T47D (cell line): ENCODE data around the gene RBMS3.

Experiments
- DNase-seq, 2 experiments: peaks; one replicate each; pipeline versions ENCODE4 v3.0.0 to v3.0.0-alpha.2; 2011 to 2012; ENCODE audit warnings: low read depth in 1 of 2, low spot score in 1 of 2
- JUND ChIP-seq: IDR thresholded peaks from 2 replicates; pipeline ENCODE4 v1.6.1; 2012; ENCODE audit warnings: low read depth
- in situ Hi-C: cut with HindIII; loops from 2 replicates; pipeline ENCODE4 v1.10.0; 2016; ENCODE audit warnings: low sequenced_read_pairs, low pct_unique_long_range_greater_than_20kb

RBMS3 gene

DNA sequence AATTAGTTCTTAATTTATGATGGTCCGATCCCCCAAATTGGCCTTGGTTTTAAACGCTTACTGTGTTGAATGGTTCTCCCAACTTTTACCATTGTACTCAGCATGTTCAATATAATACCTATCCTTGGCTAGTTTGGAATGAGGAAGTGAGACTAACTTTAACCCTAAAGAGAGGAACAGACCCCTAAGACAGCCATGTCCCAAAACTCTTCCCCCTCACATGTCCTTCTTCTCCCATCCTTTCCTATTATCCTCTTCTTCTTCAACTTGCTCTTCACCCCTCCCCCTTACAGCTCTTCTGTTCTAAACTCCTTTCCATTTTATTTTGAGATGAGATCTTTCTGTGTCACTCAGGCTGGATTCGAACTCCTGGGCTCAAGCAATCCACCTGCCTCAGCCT, 116.5 kb downstream of the RBMS3 start:
- in situ Hi-C loops = no loop called here
- no peak for TF ChIP-seq JUND
- no peak for DNase-seq

GRCh38 chr3:29398787-29399186, 117.9 kb downstream of the RBMS3 start:
- TF ChIP-seq JUND = no peak
- in situ Hi-C loops = no loop called here
- no peak for DNase-seq

- DNase-seq = no peak
- in situ Hi-C loops = no loop called here
- TF ChIP-seq JUND = no peak
Observed at GRCh38 chr3:29406291-29406832, 125.5 kb downstream of the RBMS3 start.

- no peak for TF ChIP-seq JUND
- DNase-seq = no peak
- in situ Hi-C loops = no loop called here
Observed at GRCh38 chr3:29408676-29409075, 127.8 kb downstream of the RBMS3 start.

GRCh38 chr3:29409409-29409808, 128.5 kb downstream of the RBMS3 start:
- no peak for TF ChIP-seq JUND
- DNase-seq = no peak
- in situ Hi-C loops = no loop called here

DNA sequence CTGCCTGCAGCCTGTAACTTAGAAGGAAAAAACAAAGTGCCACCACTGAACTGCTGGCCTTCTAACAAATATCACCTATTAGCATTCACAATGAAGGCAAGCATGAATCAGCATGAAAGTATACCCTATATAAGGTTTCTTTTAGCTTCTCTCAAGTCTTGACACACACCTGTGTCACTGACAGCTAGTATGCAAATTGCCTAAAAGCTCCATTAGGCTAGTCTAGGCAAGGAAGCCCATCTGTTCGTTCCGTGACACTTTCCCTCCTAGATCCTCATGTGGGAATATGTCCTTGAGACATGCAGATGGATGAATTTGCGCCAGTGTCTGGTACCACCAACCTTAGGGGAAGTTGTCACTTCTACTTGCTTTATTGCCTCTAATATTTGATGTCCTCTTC, 129.3 kb downstream of the RBMS3 start:
- in situ Hi-C loops = no loop called here
- no peak for DNase-seq

DNA sequence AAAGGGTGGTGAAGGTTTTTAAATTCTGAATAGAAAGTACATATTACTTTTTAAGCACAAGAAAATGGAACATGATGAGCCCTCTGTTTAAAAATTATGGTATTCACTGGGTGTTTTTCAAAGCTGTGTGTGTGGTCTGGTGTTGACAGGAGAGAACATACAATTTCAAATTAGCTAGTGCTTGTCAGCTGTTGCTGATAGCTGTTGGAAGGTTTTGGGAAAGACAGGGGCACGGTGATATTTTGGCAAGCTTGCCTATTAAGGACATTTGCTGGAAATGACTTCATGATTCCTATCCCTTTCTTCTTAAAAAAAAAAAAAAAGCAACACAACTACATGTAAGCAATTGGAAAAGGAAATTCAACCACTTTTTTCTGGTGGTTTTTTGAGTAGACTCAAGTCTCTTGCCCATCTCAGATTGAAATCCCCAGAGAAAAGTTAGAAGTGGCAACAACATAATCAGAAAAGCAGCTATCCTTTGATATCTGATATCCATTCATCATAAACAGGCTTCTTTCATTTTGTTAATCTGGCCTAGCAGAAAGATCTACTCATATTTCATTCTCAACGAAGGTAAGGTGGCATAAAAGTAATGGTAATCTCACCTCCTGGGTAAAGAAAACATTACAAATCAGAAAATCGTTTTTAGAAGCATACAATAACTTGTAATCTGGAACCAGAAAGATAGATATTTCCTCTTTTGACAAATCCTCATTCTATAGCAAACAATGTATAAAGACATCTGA, 130.0 kb downstream of the RBMS3 start:
- TF ChIP-seq JUND = no peak
- in situ Hi-C loops = no loop called here

More for the DNA sequence above, 129.3 kb downstream of the RBMS3 start:
- no peak for TF ChIP-seq JUND

GRCh38 chr3:29412110-29412509, 131.2 kb downstream of the RBMS3 start:
- DNase-seq = no peak
- no peak for TF ChIP-seq JUND
- in situ Hi-C loops = no loop called here

More for the DNA sequence above, 130.0 kb downstream of the RBMS3 start:
- no peak for DNase-seq

GRCh38 chr3:29414468-29415224, 133.8 kb downstream of the RBMS3 start:
- DNase-seq = no peak
- in situ Hi-C loops = no loop called here
- TF ChIP-seq JUND = no peak

GRCh38 chr3:29415482-29416223, 134.8 kb downstream of the RBMS3 start:
- no peak for DNase-seq
- in situ Hi-C loops = no loop called here
- TF ChIP-seq JUND = no peak

GRCh38 chr3:29416514-29416913, 135.6 kb downstream of the RBMS3 start:
- TF ChIP-seq JUND = no peak
- DNase-seq = no peak
- in situ Hi-C loops = no loop called here

- in situ Hi-C loops = no loop called here
- DNase-seq = no peak
Observed at GRCh38 chr3:29420106-29420505, 139.2 kb downstream of the RBMS3 start.

More at GRCh38 chr3:29420106-29420505, 139.2 kb downstream of the RBMS3 start:
- TF ChIP-seq JUND = no peak
